HG03025 (cell line): ENCODE measurements around the gene MGST2.

ENCODE experiments used
- ATAC-seq: cut with Tn5 transposase; IDR thresholded peaks from one replicate; pipeline ENCODE4 v1.9.1; 2021; ENCODE audit warnings: mild to moderate bottlenecking, moderate library complexity; ENCODE audit not compliant: unreplicated experiment, low FRiP score

MGST2 gene

GRCh38 chr4:139643042-139643895 lies 22.4 kb upstream of the MGST2 start:
- no peak for ATAC-seq

- no peak for ATAC-seq
These were observed 20.2 kb upstream of the MGST2 start for GRCh38 chr4:139645458-139645857.

GRCh38 chr4:139647184-139647583 lies 18.4 kb upstream of the MGST2 start:
- ATAC-seq = no peak

GRCh38 chr4:139647952-139648351 lies 17.7 kb upstream of the MGST2 start:
- ATAC-seq = no peak

- no peak for ATAC-seq
These were observed 14.1 kb upstream of the MGST2 start for GRCh38 chr4:139651282-139652194.

GRCh38 chr4:139654516-139654915 lies 11.1 kb upstream of the MGST2 start:
- no peak for ATAC-seq

GRCh38 chr4:139655116-139655515 lies 10.5 kb upstream of the MGST2 start:
- no peak for ATAC-seq

- no peak for ATAC-seq
These were observed 8.8 kb upstream of the MGST2 start for GRCh38 chr4:139656614-139657486.

- ATAC-seq = no peak
These were observed 7.4 kb upstream of the MGST2 start for GRCh38 chr4:139658185-139658584.

GRCh38 chr4:139658586-139659382 lies 6.8 kb upstream of the MGST2 start:
- ATAC-seq = no peak

GRCh38 chr4:139659735-139660424 lies 5.7 kb upstream of the MGST2 start:
- no peak for ATAC-seq

GRCh38 chr4:139660568-139661043 lies 5.0 kb upstream of the MGST2 start:
- ATAC-seq = no peak

- ATAC-seq = no peak
These were observed 2.0 kb upstream of the MGST2 start for GRCh38 chr4:139663561-139664138.

GRCh38 chr4:139664442-139664841 lies 1.2 kb upstream of the MGST2 start:
- no peak for ATAC-seq

- ATAC-seq = no peak
These were observed 435 bp upstream of the MGST2 start for GRCh38 chr4:139665079-139665689.

- no peak for ATAC-seq
These were observed 1.2 kb downstream of the MGST2 start for GRCh38 chr4:139666735-139667281.

- no peak for ATAC-seq
These were observed 2.4 kb downstream of the MGST2 start for GRCh38 chr4:139668036-139668435.

- ATAC-seq = no peak
These were observed 3.1 kb downstream of the MGST2 start for GRCh38 chr4:139668658-139669201.
